D721Med (cell line): ENCODE measurements around the gene SPTBN5.

ENCODE experiments used
- DNase-seq: peaks from one replicate; pipeline ENCODE4 v3.0.0; 2011; ENCODE audit warnings: low spot score; ENCODE audit not compliant: insufficient read length
- FAIRE-seq: peaks from 2 replicates; lab custom pipeline; 2011; peaks lifted over from hg19 to GRCh38; lab: Jason Lieb, UNC
- TF ChIP-seq, protein P1 (sequence below): IDR thresholded peaks from 2 replicates; pipeline ENCODE4 v1.5.1; 2012; ENCODE audit warnings: mild to moderate bottlenecking, control low read depth; ENCODE audit not compliant: insufficient read depth; ENCODE audit errors: missing control alignments

Gene SPTBN5

DNA sequence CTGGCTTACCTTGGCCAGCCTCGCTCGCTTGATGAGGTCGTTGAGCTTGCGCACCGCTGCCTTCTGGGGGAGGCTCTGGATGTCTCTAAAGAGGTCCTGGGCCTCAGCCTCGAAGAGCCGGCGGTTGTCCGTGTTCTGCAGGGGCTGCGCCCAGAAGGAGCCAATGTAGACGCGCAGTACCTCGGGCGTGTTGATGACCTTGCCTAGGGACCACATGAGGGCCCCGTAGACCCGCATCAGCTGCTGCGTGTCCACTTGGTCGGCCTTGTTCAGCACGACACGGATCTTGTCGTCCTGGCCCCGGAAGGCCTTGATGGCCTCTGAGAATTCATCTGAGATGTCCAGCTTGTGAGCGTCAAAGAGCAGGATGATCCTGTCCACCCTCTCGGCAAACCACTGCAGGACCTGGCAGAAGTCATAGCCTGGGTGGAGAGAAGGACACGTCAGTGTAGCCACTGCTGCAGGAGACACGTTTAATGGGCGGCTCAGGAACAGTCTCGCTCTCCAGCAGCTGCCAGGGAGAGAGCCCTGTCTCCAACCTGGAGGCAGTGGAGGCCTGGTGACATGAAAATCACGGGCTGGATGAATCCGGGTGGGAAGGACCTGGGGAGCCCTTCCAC, 25.5 kb upstream of the SPTBN5 start:
- FAIRE-seq, result no peak
- no peak for DNase-seq
- TF ChIP-seq, protein P1, sequence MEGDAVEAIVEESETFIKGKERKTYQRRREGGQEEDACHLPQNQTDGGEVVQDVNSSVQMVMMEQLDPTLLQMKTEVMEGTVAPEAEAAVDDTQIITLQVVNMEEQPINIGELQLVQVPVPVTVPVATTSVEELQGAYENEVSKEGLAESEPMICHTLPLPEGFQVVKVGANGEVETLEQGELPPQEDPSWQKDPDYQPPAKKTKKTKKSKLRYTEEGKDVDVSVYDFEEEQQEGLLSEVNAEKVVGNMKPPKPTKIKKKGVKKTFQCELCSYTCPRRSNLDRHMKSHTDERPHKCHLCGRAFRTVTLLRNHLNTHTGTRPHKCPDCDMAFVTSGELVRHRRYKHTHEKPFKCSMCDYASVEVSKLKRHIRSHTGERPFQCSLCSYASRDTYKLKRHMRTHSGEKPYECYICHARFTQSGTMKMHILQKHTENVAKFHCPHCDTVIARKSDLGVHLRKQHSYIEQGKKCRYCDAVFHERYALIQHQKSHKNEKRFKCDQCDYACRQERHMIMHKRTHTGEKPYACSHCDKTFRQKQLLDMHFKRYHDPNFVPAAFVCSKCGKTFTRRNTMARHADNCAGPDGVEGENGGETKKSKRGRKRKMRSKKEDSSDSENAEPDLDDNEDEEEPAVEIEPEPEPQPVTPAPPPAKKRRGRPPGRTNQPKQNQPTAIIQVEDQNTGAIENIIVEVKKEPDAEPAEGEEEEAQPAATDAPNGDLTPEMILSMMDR, result no peak

- FAIRE-seq (no peak), DNase-seq (no peak)
- TF ChIP-seq, protein P1, result no peak
These were observed 24.8 kb upstream of the SPTBN5 start for GRCh38 chr15:41918506-41919126.

DNA sequence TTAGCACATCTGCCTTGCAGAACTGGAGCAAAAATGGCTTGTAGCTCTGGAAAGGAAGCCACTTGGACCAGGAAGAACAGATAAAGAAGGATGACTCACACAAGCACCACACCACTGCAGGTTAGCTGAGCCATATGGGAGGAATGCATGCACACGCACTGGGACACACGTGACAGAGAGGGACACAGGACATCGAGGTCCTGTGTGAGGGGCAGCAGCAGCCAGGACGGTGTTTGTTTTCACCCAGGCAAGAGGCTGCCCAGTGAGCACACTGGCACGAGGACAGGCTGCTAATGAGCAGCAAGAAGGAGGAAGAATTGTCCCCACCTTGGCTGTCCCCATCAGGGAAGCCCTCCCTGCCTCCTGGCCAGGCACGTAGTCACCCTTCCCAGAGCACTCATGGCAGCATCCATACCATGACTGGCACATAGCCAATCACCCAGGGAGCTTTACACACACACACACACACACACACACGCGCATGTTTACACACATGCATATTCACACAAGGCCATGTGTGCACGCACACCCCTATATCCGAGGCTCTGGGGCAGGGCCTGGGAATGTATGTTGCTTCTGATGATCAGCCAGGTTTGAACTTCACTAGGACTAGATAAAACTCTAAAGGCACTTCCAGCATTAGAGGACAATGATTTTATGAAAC, 24.0 kb upstream of the SPTBN5 start:
- no peak for DNase-seq
- TF ChIP-seq, protein P1, result no peak
- FAIRE-seq, result no peak

GRCh38 chr15:41915255-41915994, 21.6 kb upstream of the SPTBN5 start:
- DNase-seq (no peak), FAIRE-seq (no peak)
- TF ChIP-seq, protein P1, result no peak

GRCh38 chr15:41914411-41914810, 20.6 kb upstream of the SPTBN5 start:
- FAIRE-seq (no peak), DNase-seq (no peak)
- TF ChIP-seq, protein P1, result no peak

GRCh38 chr15:41913256-41913655, 19.4 kb upstream of the SPTBN5 start:
- DNase-seq (no peak), FAIRE-seq (no peak)
- TF ChIP-seq, protein P1, result no peak
